Suprapubic skin (tissue), 4 donors: Measurements from ENCODE around the gene BPI.

ENCODE experiments used
- EP300 ChIP-seq: sonication (generic); formaldehyde crosslinking; IDR thresholded peaks from one replicate; pipeline ENCODE4 v1.6.1; 2017; ENCODE audit warnings: antibody characterized with exemption
- POLR2A ChIP-seq, 2 donors: fragments of 450-650 bp; IDR thresholded peaks; one replicate each; pipeline ENCODE4 v1.6.1; 2017; ENCODE audit warnings: antibody characterized with exemption in 2 of 2, mild to moderate bottlenecking in 2 of 2, moderate library complexity in 2 of 2
- POLR2AphosphoS5 ChIP-seq, 3 donors: sonication (generic); formaldehyde crosslinking; IDR thresholded peaks; one replicate each; pipeline ENCODE4 v1.6.1; 2017; ENCODE audit warnings: antibody characterized with exemption in 3 of 3
- TF ChIP-seq, protein P1 (sequence below), 2 donors: fragments of 200-600 bp in 1 of 2; fragments of 450-650 bp in 1 of 2; sonication (generic) in 1 of 2; IDR thresholded peaks; one replicate each; pipeline ENCODE4 v1.5.1; 2016 to 2019; ENCODE audit warnings: antibody characterized with exemption in 2 of 2, mild to moderate bottlenecking in 1 of 2, moderate library complexity in 1 of 2

DNA sequence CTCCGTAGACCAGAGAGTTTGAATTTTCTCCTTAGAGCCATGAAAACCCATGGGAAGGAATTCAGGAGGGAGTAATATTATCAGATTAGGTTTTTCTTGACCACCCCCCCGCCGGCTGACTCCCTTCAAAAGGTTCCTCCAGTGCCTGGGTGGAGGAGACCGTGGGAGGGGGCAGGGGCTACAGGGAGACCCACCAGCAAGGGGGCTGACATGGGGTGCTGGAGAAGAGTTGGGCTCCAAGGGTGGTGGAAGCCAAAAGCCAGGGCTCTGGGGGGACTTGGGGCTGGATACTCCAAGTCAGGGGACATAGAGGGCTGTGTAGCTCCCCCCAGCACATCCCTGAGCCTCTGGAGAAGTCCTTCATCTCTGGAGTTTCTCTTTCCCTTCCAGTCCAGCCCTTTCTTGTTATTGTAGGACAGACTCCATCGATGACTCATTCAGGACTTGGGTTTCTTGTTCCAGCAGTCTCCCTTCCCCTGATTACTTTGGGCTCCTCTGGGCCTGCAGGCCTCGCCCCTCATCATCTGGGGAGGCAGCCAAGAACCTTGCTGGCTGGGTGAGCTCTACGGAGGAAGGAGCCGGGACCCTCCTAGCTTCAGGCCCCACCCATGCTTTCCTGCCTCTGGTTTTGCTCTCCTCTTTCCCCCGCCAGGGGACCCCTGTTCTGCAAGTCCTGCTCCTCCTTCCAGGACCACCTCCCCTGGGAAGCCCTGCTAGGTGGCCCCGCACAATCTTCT lies 32.9 kb upstream of the BPI start:
- TF ChIP-seq POLR2A (IDR thresholded peaks at IDR 0.05), result no peak
- TF ChIP-seq EP300, result no peak
- TF ChIP-seq POLR2AphosphoS5 (IDR thresholded peaks at IDR 0.05), result no peak
- TF ChIP-seq, protein P1, sequence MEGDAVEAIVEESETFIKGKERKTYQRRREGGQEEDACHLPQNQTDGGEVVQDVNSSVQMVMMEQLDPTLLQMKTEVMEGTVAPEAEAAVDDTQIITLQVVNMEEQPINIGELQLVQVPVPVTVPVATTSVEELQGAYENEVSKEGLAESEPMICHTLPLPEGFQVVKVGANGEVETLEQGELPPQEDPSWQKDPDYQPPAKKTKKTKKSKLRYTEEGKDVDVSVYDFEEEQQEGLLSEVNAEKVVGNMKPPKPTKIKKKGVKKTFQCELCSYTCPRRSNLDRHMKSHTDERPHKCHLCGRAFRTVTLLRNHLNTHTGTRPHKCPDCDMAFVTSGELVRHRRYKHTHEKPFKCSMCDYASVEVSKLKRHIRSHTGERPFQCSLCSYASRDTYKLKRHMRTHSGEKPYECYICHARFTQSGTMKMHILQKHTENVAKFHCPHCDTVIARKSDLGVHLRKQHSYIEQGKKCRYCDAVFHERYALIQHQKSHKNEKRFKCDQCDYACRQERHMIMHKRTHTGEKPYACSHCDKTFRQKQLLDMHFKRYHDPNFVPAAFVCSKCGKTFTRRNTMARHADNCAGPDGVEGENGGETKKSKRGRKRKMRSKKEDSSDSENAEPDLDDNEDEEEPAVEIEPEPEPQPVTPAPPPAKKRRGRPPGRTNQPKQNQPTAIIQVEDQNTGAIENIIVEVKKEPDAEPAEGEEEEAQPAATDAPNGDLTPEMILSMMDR (IDR thresholded peaks at IDR 0.05), result no peak
